HG02759 (cell line): ENCODE measurements around the gene ADPGK.
A peak's percentile ranks its signal among the peaks of the same experiment; 100 is the strongest.

ENCODE experiments used
- ATAC-seq: cut with Tn5 transposase; IDR thresholded peaks from one replicate; pipeline ENCODE4 v1.9.1; 2021; ENCODE audit warnings: mild to moderate bottlenecking, moderate library complexity; ENCODE audit not compliant: unreplicated experiment

The ADPGK gene

DNA sequence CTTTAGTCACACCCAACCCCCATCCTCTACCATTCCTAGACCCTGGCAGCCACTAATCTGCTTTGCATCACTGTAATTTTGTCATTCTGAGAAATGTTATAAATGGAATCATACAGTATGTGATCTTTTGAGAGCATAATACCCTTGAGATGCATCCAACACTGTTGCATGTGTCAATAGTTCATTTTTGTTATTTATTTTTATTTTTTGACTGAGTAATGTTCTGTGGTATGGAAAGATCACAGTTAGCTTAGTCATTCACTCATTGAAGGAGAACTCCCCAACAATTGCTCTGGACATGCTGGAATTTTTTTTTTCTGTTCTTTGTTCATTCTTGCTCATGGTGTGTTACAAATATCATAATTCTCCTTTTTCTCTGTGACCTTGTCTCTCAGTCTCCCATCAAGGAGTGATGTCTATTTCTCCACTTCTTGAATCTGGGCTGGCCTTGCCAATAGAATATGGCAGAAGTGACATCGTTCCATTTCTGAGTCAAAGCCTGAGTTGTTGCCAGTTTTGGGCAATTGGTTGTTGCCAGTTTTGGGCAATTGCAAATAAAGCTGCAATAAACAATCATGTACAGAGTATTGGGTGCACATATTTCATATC, 6.8 kb upstream of the ADPGK start:
- ATAC-seq = no peak

DNA sequence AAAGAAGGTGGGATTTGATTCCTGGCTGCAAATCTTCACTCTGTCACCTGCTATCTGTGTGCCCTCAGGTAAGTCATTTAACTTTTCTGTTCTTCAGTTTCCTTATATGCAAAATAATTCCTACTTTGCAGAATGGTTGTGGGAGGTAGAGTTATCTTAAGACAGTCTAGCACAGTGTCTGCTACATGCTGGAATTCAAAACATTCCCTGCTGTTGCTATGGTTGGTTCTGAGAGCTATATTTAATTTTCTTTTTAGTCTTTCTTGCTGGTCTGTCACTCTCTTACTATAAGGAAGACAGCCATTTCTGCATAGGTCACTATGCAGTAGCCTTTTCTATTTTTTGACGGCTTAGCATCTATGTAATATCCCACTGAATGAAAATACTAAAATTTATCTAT, 4.0 kb upstream of the ADPGK start:
- ATAC-seq = no peak

DNA sequence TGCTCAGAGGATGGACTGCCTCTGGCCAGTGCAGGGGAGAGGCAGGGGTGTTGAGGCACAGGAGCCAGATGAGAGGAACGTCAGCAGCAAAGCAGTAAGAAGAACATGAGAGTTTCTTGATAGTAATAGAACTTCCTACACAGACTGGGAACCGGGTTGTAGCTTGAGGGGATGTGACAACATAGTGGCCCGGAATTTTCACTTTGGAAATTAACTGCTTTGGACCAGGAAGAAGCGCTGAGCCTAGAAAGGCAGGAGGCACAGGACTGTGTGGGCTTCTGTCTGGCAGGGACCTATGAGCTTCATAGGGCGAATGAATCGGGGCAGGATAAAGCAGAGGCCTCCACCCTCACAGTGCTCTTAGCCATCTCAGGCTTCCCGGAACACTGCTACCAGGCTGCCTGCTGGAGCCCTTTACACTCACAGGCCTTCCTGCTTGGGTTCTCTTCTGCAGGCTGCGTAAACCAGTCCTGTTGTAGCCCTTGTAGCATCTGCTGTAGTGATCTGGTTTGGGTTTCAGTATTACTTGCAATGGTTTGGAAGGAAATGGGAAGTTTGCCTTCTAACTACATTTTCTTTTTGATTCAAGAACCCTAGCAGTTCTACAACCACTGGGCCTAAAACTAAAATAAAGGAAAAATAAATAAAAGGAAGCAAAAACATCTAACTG, 3.3 kb upstream of the ADPGK start:
- ATAC-seq = no peak

DNA sequence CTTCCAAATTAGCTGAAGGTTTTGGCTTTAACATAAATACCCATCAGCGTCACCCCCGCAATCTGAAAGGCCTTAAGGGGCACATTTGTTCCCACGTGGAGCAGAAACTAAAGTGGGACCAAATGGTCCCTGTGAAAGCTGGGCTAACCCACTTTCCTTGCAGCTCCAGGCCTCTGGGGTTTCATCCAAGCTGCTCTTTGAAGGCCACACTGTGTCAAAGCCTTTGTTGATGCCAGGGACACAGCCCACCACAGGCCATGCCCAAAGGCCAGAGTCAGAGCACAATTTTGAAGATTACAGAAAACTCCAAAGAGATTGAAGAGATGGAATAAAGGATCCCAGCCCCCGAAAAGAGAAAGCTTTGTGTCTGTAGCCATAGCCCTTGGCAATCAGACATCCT, 2.7 kb upstream of the ADPGK start:
- ATAC-seq = no peak

DNA sequence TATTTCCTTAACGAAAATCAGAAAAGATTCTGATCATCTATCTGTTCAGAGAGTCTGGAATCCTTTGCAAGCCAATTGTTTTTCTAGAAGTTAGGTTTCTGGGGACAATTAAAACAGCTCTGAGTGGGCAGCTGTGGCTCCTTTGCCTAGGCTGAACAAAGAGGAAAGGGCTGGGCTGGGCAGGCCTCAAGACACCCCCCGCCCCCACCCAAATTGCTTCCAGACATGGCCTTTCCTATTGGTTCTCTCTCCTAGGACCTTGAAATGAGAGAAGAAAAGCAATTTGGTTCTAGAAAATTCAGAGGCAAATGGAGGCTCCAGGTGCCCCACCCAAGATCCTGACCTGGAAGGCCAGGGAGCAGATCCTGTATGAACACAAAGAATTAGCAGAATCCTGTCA, 2.3 kb upstream of the ADPGK start:
- no peak for ATAC-seq

GRCh38 chr15:72785432-72785831, 1.9 kb upstream of the ADPGK start:
- ATAC-seq = no peak

- ATAC-seq = no peak
These were observed 908 bp upstream of the ADPGK start for GRCh38 chr15:72784456-72784876.

GRCh38 chr15:72783004-72783639, 436 bp downstream of the ADPGK start:
- peak; percentile 40 for ATAC-seq

DNA sequence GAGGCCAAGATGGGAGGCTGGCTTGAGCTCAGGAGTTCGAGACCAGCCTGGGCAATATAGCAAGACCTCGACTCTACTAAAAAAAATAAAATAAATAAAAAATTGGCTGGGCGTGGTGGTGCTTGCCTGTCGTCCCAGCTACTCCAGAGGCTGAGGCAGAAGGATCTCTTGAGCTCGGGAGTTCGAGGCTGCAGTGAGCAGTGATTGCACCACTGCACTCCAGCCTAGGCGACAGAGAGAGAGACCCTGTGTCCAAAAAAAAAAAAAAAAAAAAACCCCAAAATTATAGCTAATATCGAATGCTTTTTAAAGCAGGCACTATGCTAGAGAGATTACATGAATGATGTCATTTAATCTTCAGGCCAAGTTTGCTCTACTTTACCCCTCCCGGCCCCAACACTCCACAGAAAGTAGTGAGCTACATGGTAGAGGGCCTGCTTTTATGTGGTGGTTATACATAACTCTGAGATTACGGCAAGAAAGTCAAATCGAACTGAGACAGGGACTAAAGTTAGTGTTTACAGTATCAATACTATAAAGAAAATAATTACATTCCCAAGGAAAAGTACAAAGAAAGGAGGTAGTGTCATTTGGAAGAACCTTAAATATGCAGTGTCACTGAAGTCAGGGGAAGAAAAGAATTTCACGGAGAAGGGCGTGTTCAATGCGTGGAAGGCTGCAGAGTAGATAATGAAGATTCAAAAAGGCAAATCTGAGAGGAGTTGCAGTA, 1.1 kb downstream of the ADPGK start:
- ATAC-seq = no peak

DNA sequence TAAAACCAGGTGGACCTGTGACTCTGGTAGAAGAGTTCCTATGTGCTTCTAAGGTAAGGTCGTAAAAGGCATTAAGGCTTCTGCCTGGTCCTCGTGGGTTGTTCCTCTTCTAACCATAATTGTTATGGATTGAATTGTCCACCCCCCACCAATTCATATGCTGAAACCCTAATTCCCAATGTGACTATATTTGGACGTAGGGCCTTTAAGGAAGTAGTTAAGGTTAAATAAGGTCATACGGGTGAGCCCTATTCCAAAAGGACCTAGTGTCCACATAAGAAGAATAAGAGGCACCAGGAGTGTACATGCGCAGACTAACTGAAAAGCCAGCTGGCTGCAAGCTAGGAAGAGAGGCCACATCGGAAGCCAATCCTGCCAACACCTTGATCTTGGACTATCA, 1.9 kb downstream of the ADPGK start:
- ATAC-seq = no peak

- ATAC-seq = no peak
These were observed 4.8 kb downstream of the ADPGK start for GRCh38 chr15:72778796-72779195.

DNA sequence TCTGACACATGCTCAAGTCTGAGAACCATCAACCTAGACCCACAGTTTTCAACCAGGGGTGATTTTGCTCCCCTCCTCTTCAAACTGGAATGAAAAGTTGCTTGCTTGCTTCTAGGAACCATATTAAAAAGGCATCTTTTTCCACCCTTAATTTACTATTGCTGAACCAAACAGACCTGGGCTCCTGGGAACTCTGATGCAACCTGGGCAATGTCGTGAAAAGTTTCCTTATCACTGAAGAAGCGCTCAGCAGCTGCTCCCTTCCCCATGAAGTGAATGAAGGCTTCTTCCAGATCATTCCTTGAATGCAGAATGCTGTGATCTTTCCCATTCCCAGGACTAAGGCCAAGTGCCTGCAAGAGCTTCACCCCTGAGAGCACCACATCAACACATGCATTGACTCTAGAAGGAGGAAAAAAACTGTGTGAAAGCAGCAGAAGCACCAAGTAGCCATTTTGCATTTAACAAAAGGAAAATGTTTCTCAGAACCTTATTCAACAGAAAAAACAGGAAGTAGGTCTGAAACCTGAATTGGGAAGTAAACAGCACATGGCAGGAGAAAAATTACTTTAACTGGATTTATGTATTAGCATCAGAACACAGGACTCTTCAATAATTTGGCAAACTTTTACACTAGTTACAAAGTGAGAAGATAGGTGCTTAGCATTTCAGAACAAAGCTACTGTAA, 8.7 kb downstream of the ADPGK start:
- ATAC-seq = no peak

GRCh38 chr15:72771329-72771725, 12.2 kb downstream of the ADPGK start:
- ATAC-seq = no peak

- ATAC-seq = no peak
These were observed 12.8 kb downstream of the ADPGK start for GRCh38 chr15:72770673-72771328.

DNA sequence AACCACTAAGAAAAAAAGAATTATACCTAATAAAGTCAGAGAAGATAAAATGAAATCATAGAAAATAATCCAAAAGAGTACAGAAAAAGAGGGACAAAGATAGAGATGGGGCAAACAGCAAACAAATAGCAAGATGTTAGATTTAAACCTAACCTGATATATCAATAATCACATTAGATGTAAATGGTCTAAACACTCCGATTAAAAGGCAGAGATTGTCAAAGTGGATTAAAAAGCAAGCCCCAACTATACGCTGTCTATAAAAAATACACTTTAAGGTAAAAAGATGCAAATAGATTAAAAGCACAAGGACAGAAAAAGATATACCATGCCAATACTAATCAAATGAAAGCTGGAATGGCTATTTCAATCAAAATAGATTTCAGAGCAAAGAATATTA, 16.8 kb downstream of the ADPGK start:
- ATAC-seq = no peak

GRCh38 chr15:72766025-72766424, 17.5 kb downstream of the ADPGK start:
- no peak for ATAC-seq

GRCh38 chr15:72764656-72765055, 18.9 kb downstream of the ADPGK start:
- no peak for ATAC-seq

- ATAC-seq = no peak
These were observed 22.8 kb downstream of the ADPGK start for GRCh38 chr15:72760590-72761260.

- ATAC-seq = no peak
These were observed 25.4 kb downstream of the ADPGK start for GRCh38 chr15:72758182-72758581.

DNA sequence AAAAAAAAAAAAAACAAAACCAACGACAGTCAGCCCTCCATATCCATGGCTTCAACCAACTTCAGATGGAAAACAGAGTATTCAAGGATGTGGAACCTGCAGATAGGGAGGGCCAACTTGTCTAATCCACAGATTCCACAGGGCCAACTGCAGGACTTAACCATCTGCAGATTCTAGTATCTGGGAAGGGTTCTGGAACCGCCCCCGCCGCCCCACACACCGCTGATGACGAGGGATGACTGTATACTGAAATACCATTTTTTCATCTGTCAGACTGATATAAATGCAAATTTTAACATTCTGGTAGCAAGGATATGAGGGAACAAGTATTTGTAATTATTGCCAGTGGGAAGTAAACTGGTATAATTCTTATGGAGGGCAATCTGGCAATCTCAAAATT, 29.5 kb downstream of the ADPGK start:
- no peak for ATAC-seq
